CD4-positive, alpha-beta memory T cell (primary cell): ENCODE results near the gene HELZ. TPM values are rescaled to one million over a fixed set of nuclear protein-coding genes. Genes with fewer than 3 reads are reported as not detected.

Experiments
- CTCF ChIA-PET: fragments of 350-600 bp; sonication (Branson Sonifier 250); formaldehyde crosslinking; loops from one replicate; lab custom pipeline; 2021; ENCODE audit warnings: inconsistent platforms; ENCODE audit not compliant: partially characterized antibody; lab: Charles Lee
- POLR2A ChIA-PET: fragments of 350-600 bp; sonication (Branson Sonifier 250); formaldehyde crosslinking; loops from one replicate; lab custom pipeline; 2021; ENCODE audit not compliant: partially characterized antibody; lab: Charles Lee
- DNase-seq, 5 donors: peaks; one replicate each; pipeline versions ENCODE4 v3.0.0 to v3.0.0-alpha.2; 2020 to 2022; ENCODE audit warnings: mixed read lengths in 1 of 5
- H3K27ac ChIP-seq: one replicate; pipeline ENCODE4 v1.7.0; 2013; ENCODE audit warnings: low read depth, low read length
- H3K27me3 ChIP-seq: 2 replicates; pipeline ENCODE4 v1.7.0; 2013; ENCODE audit warnings: mild to moderate bottlenecking, low read length, moderate library complexity; ENCODE audit not compliant: insufficient read depth
- H3K36me3 ChIP-seq: 2 replicates; pipeline ENCODE4 v1.7.0; 2013; ENCODE audit warnings: mild to moderate bottlenecking, low read length, moderate library complexity; ENCODE audit not compliant: insufficient read depth
- H3K4me1 ChIP-seq: 2 replicates; pipeline ENCODE4 v1.7.0; 2013; ENCODE audit warnings: mild to moderate bottlenecking, low read length, moderate library complexity; ENCODE audit not compliant: insufficient read depth
- H3K4me3 ChIP-seq, 2 donors: one replicate each; pipeline ENCODE4 v1.7.0; 2013; ENCODE audit warnings: low read length in 2 of 2, mild to moderate bottlenecking in 1 of 2
- H3K9me3 ChIP-seq, 2 donors: one replicate each; pipeline ENCODE4 v1.7.0; 2013; ENCODE audit warnings: low read length in 2 of 2, control low read depth in 1 of 2; ENCODE audit not compliant: control insufficient read depth in 1 of 2
- H3K27ac Mint-ChIP-seq, 7 donors: one replicate each; pipeline ENCODE4 v1.8.0; 2020 to 2021; ENCODE audit warnings: mixed read lengths in 7 of 7, mild to moderate bottlenecking in 6 of 7, inconsistent platforms in 3 of 7, moderate library complexity in 3 of 7
- H3K27me3 Mint-ChIP-seq, 2 donors: one replicate each; pipeline ENCODE4 v1.8.0; 2020 to 2021; ENCODE audit warnings: mixed read lengths in 2 of 2
- H3K36me3 Mint-ChIP-seq, 2 donors: one replicate each; pipeline ENCODE4 v1.8.0; 2020 to 2021; ENCODE audit warnings: mixed read lengths in 2 of 2, inconsistent platforms in 1 of 2, mild to moderate bottlenecking in 1 of 2
- H3K4me1 Mint-ChIP-seq, 4 donors: one replicate each; pipeline ENCODE4 v1.8.0; 2020 to 2021; ENCODE audit warnings: mixed read lengths in 4 of 4, mild to moderate bottlenecking in 1 of 4
- H3K4me3 Mint-ChIP-seq, 8 donors: one replicate each; pipeline ENCODE4 v1.8.0; 2020 to 2021; ENCODE audit warnings: mixed read lengths in 8 of 8, mild to moderate bottlenecking in 7 of 8, moderate library complexity in 6 of 8, inconsistent platforms in 3 of 8
- H3K9me3 Mint-ChIP-seq, 8 donors: one replicate each; pipeline ENCODE4 v1.8.0; 2020 to 2021; ENCODE audit warnings: mixed read lengths in 8 of 8, mild to moderate bottlenecking in 5 of 8, inconsistent platforms in 3 of 8, moderate library complexity in 1 of 8
- intact Hi-C: fragments of 100-400 bp; cut with micrococcal nuclease; formaldehyde crosslinking; loops from one replicate; pipeline ENCODE4 v1.15.1; 2023
- polyA plus RNA-seq, 2 donors: library from polyadenylated mRNA; unstranded; fragments of 300-500 nt; fragmentation: Illumina TruSeq; gene quantifications; one replicate each; pipeline ENCODE4 v1.2.3, GENCODE V29; 2021
- total RNA-seq, 2 experiments: library from RNA; stranded (reverse); gene quantifications; one replicate each; pipeline ENCODE4 v1.2.3, GENCODE V29; 2021

Gene HELZ
- total and polyA plus RNA-seq, 4 experiments from 2014 or later: 32.0 to 104 (median 86.4) TPM

- Mint-ChIP-seq H3K4me3 (no peak overlapping the region), H3K36me3 (peaks cover 69 to 77% of the 10 kb centered on the region in 2 donors), H3K9me3 (peaks cover 0 to 34% (median 20%) of the 10 kb centered on the region in 8 donors), H3K4me1 (peaks cover 0 to 18% (median 6%) of the 10 kb centered on the region in 4 donors), H3K27ac (peak overlapping the region in 2 of 7 donors; percentile 32 to 47), H3K27me3 (no peaks in the 10 kb centered on the region)
- Histone ChIP-seq H3K27me3 (no peaks in the 10 kb centered on the region), H3K27ac (no peak overlapping the region), H3K4me1 (no peaks in the 10 kb centered on the region), H3K36me3 (peaks cover 24% of the 10 kb centered on the region), H3K4me3 (no peak overlapping the region), H3K9me3 (no peaks in the 10 kb centered on the region)
- POLR2A ChIA-PET: interaction anchor here (1.2 kb wide), 1 partner anchor 130 kb away, joined by 3 read pairs; no protein-coding TSS in a partner anchor
- CTCF ChIA-PET: no interaction called here
- intact Hi-C loops: loop anchor here (5.0 kb wide), 1 partner anchor 173 kb away; no protein-coding TSS in a partner anchor
- no peak for DNase-seq
Observed at GRCh38 chr17:67119102-67119501, 125.9 kb downstream of the HELZ start.

GRCh38 chr17:67116045-67116575 is 128.9 kb downstream of the HELZ start:
- H3K4me1 ChIP-seq: no peaks in the 10 kb centered on the region
- no peak overlapping the region for H3K4me3 ChIP-seq
- Mint-ChIP-seq H3K36me3 (peaks cover 87 to 88% of the 10 kb centered on the region in 2 donors), H3K27ac (peak overlapping the region in 3 of 7 donors; percentile 19 to 72 (median 22)), H3K27me3 (no peaks in the 10 kb centered on the region), H3K9me3 (peaks cover 0 to 34% (median 21%) of the 10 kb centered on the region in 8 donors), H3K4me3 (peak overlapping the region in 1 of 8 donors; percentile 7), H3K4me1 (peaks cover 5 to 22% (median 9%) of the 10 kb centered on the region in 4 donors)
- no peaks in the 10 kb centered on the region for H3K9me3 ChIP-seq
- ChIA-PET POLR2A (no interaction called here), CTCF (no interaction called here)
- intact Hi-C loops: loop anchor here (5.0 kb wide), 1 partner anchor 176 kb away; no protein-coding TSS in a partner anchor
- no peak for DNase-seq
- no peak overlapping the region for H3K27ac ChIP-seq
- H3K36me3 ChIP-seq: peaks cover 27% of the 10 kb centered on the region
- no peaks in the 10 kb centered on the region for H3K27me3 ChIP-seq

- H3K9me3 ChIP-seq: no peaks in the 10 kb centered on the region
Observed at GRCh38 chr17:67115401-67115800, 129.6 kb downstream of the HELZ start.

GRCh38 chr17:67113486-67113885 is 131.5 kb downstream of the HELZ start:
- DNase-seq: no peak
- H3K4me3 Mint-ChIP-seq: peak overlapping the region in 1 of 8 donors; percentile 20
- peaks cover 83 to 88% of the 10 kb centered on the region in 2 donors for H3K36me3 Mint-ChIP-seq
- Histone ChIP-seq H3K36me3 (peaks cover 32% of the 10 kb centered on the region), H3K27ac (no peak overlapping the region), H3K4me1 (no peaks in the 10 kb centered on the region), H3K9me3 (no peaks in the 10 kb centered on the region), H3K4me3 (no peak overlapping the region), H3K27me3 (no peaks in the 10 kb centered on the region)
- peaks cover 0 to 34% (median 19%) of the 10 kb centered on the region in 8 donors for H3K9me3 Mint-ChIP-seq
- no peak overlapping the region for H3K27ac Mint-ChIP-seq
- ChIA-PET CTCF (no interaction called here), POLR2A (no interaction called here)
- peaks cover 5 to 22% (median 13%) of the 10 kb centered on the region in 4 donors for H3K4me1 Mint-ChIP-seq
- H3K27me3 Mint-ChIP-seq: no peaks in the 10 kb centered on the region
- intact Hi-C loops: no loop called here

More at GRCh38 chr17:67115401-67115800, 129.6 kb downstream of the HELZ start:
- peaks cover 86 to 87% of the 10 kb centered on the region in 2 donors for H3K36me3 Mint-ChIP-seq
- Histone ChIP-seq H3K4me3 (no peak overlapping the region), H3K27ac (no peak overlapping the region), H3K4me1 (no peaks in the 10 kb centered on the region), H3K36me3 (peaks cover 28% of the 10 kb centered on the region), H3K27me3 (no peaks in the 10 kb centered on the region)
- H3K9me3 Mint-ChIP-seq: peaks cover 0 to 34% (median 21%) of the 10 kb centered on the region in 8 donors
- POLR2A ChIA-PET: no interaction called here
- CTCF ChIA-PET: no interaction called here
- no peak overlapping the region for H3K4me3 Mint-ChIP-seq
- intact Hi-C loops: loop anchor here (5.0 kb wide), 1 partner anchor 177 kb away; no protein-coding TSS in a partner anchor
- H3K27me3 Mint-ChIP-seq: no peaks in the 10 kb centered on the region
- DNase-seq: no peak
- peaks cover 5 to 22% (median 11%) of the 10 kb centered on the region in 4 donors for H3K4me1 Mint-ChIP-seq
- peak overlapping the region in 2 of 7 donors; percentile 38 to 44 for H3K27ac Mint-ChIP-seq

GRCh38 chr17:67111808-67112207 is 133.2 kb downstream of the HELZ start:
- intact Hi-C loops: no loop called here
- H3K4me1 ChIP-seq: no peaks in the 10 kb centered on the region
- Mint-ChIP-seq H3K27ac (no peak overlapping the region), H3K9me3 (peaks cover 0 to 20% (median 13%) of the 10 kb centered on the region in 8 donors), H3K36me3 (peaks cover 85 to 89% of the 10 kb centered on the region in 2 donors), H3K4me3 (no peak overlapping the region), H3K27me3 (no peaks in the 10 kb centered on the region), H3K4me1 (peaks cover 5 to 27% (median 15%) of the 10 kb centered on the region in 4 donors)
- no peaks in the 10 kb centered on the region for H3K27me3 ChIP-seq
- CTCF ChIA-PET: no interaction called here
- POLR2A ChIA-PET: no interaction called here
- no peak for DNase-seq
- H3K4me3 ChIP-seq: no peak overlapping the region
- no peaks in the 10 kb centered on the region for H3K9me3 ChIP-seq
- H3K27ac ChIP-seq: no peak overlapping the region
- H3K36me3 ChIP-seq: peaks cover 47% of the 10 kb centered on the region

GRCh38 chr17:67111327-67111726 is 133.7 kb downstream of the HELZ start:
- Mint-ChIP-seq H3K36me3 (peaks cover 80 to 87% of the 10 kb centered on the region in 2 donors), H3K4me3 (no peak overlapping the region), H3K4me1 (peaks cover 5 to 24% (median 15%) of the 10 kb centered on the region in 4 donors), H3K27me3 (no peaks in the 10 kb centered on the region), H3K27ac (no peak overlapping the region), H3K9me3 (peaks cover 0 to 15% (median 9%) of the 10 kb centered on the region in 8 donors)
- POLR2A ChIA-PET: no interaction called here
- no peaks in the 10 kb centered on the region for H3K9me3 ChIP-seq
- CTCF ChIA-PET: no interaction called here
- H3K36me3 ChIP-seq: peaks cover 51% of the 10 kb centered on the region
- no peak for DNase-seq
- no peak overlapping the region for H3K27ac ChIP-seq
- intact Hi-C loops: no loop called here
- no peaks in the 10 kb centered on the region for H3K4me1 ChIP-seq
- no peak overlapping the region for H3K4me3 ChIP-seq
- H3K27me3 ChIP-seq: no peaks in the 10 kb centered on the region

- DNase-seq: no peak
- intact Hi-C loops: no loop called here
- peak overlapping the region in 3 of 7 donors; percentile 24 to 74 (median 52) for H3K27ac Mint-ChIP-seq
- H3K4me1 Mint-ChIP-seq: peaks cover 9 to 20% (median 13%) of the 10 kb centered on the region in 4 donors
- CTCF ChIA-PET: no interaction called here
- POLR2A ChIA-PET: no interaction called here
- Histone ChIP-seq H3K4me3 (no peak overlapping the region), H3K4me1 (no peaks in the 10 kb centered on the region), H3K27me3 (no peaks in the 10 kb centered on the region), H3K9me3 (no peaks in the 10 kb centered on the region), H3K36me3 (peaks cover 51% of the 10 kb centered on the region), H3K27ac (no peak overlapping the region)
- peaks cover 77 to 85% of the 10 kb centered on the region in 2 donors for H3K36me3 Mint-ChIP-seq
- H3K9me3 Mint-ChIP-seq: peaks cover 0 to 8% (median 3%) of the 10 kb centered on the region in 8 donors
- no peak overlapping the region for H3K4me3 Mint-ChIP-seq
- H3K27me3 Mint-ChIP-seq: no peaks in the 10 kb centered on the region
Observed at GRCh38 chr17:67110619-67111018, 134.4 kb downstream of the HELZ start.
